HG02798 (cell line): ENCODE measurements around the gene TSPAN2.

Source experiments
- ATAC-seq: cut with Tn5 transposase; IDR thresholded peaks from one replicate; pipeline ENCODE4 v1.9.1; 2021; ENCODE audit warnings: mild to moderate bottlenecking; ENCODE audit not compliant: unreplicated experiment, poor library complexity

TSPAN2 gene

DNA sequence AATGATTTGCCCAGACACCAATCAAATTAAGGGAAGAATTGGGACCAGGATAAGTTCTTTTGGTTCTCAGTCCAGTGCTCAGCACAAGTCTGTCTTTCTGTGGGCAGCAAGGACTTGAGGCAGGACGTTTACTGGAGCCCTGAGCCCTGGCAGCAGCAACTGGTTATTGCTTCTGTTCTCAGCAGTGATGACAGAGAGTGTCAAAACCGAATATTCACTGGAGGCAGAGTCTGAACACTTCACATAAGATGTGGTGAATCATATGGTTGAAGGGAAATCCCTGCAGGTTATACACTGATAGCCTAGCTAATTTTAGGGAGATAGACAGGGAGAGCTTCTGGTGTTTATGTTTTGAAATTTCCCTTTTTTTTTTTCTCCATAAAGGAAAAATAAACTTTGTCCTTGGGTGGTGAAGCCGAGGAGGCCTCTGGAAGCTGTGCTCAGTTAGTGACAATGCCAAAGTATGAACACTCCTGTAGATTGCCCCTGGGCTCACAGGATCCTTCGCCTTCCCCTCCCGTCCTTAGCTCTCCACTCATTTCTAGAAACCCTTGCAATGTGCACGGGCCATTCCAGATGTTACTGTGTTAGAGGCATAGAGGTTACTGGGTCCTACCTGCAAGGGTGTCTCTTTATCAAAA lies 26.3 kb upstream of the TSPAN2 start:
- ATAC-seq, result no peak

- ATAC-seq, result no peak
Observed at GRCh38 chr1:115114308-115114707, 25.0 kb upstream of the TSPAN2 start.

GRCh38 chr1:115113766-115114165 lies 24.5 kb upstream of the TSPAN2 start:
- ATAC-seq, result no peak

DNA sequence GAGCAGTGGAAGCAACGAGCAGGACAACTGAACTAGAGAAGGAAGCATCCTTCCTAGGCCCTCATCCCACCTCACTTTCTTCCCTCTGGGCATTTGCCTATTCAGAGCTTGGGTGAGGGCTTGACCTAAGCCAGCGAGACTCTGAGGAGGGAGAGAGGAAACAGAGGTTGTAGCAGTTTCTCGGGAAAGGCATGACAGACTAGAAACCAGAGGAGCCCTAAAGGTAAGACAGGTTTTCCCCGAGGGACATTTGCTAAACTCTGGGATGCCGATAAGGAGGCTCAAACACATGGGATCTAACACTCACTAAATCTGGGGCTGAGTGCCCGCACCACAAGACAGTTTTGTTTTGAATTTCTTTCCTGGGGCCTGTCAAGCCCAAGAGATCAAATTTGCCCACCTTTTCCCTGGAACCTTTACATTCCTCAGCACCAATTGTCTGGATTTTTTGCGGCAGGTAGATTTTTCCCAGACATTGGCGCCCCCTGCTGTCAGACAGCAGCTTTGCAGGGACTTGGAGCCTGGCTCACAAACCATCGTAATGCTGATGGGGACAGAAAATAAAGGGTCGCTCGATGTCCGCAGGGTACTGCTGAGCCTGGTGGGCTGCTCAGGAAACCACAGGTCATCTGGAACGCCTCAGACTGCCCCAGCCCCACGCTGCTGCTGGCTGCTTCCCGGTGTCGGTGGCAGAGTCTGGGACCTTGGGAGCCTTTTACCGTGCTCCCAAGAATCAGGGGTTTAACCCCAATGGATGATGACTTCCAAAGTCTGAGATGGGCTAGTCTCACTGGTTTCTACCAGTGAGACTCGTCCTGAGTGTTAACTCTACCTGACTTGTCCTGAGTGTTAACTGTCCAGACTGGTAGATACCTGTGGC lies 23.4 kb upstream of the TSPAN2 start:
- peak; percentile 38 for ATAC-seq

- no peak for ATAC-seq
Observed at GRCh38 chr1:115107516-115108260, 18.4 kb upstream of the TSPAN2 start.

DNA sequence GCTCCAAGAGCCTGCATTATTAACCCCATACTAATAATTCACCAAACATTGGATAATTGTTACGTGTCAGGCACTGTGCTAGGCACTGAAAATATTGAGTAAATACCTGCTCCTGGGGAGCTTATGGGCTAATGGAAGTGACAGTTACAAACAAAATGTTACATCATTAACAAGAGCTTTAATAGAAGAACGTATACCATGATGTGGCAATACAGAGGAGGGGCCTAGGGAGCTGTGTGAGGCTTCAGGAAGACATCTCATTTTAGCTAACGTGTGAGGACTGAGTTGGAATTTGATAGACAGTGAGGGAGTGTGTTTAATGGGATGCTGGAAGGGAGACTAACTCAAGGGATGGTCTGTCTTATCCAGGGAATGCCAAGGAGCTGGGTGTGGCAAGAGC lies 16.5 kb upstream of the TSPAN2 start:
- no peak for ATAC-seq

DNA sequence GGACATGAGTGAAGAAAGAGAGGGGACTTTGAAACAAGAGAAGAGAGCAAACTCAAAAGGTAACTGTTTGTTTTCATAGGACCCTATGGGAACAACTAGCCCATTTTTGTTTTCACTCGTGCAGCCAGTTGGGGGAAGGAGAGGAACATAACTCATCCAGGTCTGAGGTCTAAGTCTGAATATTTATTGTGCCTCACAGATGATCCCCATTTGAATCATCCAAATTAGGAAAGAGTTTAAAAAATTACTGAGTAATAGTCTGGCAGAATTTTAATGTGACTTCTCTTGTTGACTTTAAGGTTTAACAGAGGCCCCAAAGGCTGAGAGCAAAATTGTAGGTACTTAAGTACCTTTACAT lies 10.4 kb upstream of the TSPAN2 start:
- ATAC-seq, result no peak

GRCh38 chr1:115098979-115099692 lies 9.8 kb upstream of the TSPAN2 start:
- peak; percentile 92 for ATAC-seq

- no peak for ATAC-seq
Observed at GRCh38 chr1:115092175-115092574, 2.9 kb upstream of the TSPAN2 start.

DNA sequence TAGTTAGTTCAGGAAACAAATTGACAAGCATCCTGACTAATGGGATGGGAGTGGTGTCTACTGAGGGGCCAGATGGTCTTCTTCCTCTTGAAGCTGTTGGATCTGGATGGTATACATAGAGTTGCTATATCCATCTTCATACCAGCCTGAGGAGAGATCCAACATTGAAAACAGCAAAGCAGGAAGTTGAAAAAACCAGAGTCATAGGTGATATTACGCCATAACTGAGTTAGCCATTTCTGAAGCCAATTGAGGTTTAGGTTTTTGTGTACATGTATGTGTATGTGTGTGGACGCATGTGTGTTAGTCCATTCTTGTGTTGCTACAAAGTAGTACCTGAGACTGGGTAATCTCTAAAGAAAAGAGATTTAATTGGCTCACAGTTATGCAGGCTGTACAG lies 2.3 kb upstream of the TSPAN2 start:
- no peak for ATAC-seq

GRCh38 chr1:115090956-115091355 lies 1.7 kb upstream of the TSPAN2 start:
- ATAC-seq, result no peak

- ATAC-seq, result no peak
Observed at GRCh38 chr1:115090540-115090939, 1.2 kb upstream of the TSPAN2 start.

- ATAC-seq, result no peak
Observed at GRCh38 chr1:115090186-115090490, 835 bp upstream of the TSPAN2 start.

DNA sequence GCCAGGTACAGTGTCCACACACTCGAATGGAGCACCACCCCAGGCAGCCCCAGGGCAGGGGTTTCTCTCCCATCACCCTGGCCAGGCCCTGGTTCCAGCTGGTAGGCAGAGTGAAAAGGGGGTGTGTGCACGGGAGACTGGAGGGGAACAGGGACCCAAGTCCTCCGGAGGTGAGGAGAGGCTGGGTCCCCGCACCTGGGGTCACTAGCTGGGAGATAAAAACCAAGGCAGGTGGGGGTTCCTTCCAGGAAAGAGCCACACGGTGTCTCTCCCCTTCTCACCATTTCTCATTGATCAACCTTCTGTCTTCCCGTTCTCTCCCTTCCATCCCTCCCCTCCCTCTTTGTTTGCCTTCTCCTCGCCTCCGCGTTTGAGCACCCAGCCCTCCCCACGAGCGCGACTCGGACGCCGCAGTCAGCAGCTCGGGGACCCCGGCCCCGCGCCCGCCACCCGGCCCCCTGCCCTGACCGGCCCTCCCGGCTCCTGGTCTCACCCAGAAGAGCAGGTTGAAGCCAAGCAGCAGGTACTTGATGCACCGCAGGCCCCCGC lies 358 bp downstream of the TSPAN2 start:
- ATAC-seq, result no peak

DNA sequence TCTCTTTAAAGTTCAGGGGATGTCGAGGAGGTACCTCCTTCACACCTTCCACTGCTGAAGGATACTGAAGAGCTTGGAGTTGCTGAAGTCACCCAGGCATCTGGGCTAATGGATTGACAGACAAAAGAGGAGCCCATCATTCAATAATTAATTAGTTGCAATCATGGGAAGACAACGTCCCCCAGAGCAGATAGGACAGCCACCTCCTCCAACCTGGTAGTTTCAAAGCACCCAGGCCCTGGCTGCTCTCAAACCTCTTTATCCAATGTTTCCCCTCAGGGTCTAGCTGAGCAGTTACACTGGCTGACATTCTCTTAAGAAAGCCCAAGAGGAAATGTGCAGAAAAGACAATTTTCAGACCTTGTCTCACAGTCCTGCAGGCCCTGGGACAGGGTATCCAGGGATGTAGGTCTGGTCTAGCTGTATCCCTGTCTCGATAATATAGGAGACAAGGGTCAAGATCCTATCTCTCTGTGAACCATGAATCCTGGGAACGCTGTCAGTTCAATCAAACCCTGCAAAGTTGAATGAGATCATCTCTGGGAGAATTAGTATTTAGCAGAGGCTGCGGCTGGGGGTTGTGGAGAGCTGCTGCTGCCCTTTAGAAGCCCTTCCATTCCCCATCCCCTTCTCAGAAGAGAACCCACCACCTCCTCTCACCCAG lies 1.1 kb downstream of the TSPAN2 start:
- no peak for ATAC-seq

DNA sequence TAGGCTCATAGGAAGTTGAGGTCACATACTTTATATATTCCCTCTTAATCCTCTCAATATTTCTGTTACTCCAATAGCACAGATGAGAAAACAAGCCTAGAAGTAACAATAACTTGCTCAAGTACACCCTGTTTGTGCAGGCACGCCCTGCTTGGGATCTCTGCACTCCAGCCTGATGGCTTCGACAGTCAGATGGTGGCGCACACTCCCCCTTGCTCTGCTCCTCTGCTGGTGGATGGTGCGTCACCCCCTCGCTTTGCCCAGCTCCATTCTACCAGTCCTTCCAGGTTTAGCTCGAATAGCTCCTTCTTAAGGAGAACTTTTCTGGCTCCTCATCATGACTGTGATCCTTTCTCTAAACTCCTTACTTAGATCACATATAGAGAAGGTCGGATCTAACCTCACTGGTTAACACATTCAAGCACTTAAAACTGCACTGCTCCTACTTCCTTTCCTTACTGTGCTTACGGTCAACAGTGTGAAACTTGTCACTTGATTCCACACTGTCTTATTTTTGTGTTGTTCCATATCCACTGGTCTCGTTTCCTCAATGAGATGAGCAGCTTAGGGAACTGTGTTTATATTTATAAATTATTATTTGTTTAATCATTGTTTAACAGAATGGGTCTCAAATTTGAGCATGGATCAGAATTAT lies 3.0 kb downstream of the TSPAN2 start:
- no peak for ATAC-seq

- ATAC-seq, result no peak
Observed at GRCh38 chr1:115084902-115085511, 4.3 kb downstream of the TSPAN2 start.

DNA sequence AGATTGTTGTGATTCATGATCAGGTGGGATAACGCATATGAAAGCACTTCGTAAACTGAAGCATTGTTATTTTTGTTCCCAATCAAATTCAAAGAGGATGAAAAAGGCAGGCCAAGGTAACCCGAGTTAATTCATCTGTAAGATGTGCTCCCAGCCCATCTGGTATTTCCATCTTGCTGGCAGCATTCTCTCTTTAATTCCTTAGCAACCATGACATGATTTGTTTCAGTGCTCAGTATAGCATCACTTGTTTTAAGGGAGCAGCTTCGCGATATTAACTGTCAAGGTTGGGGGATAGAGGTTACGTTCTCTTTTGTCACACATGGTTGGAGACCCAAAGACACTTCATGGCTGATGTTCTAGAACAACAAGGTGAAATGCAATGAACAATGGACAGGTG lies 6.4 kb downstream of the TSPAN2 start:
- ATAC-seq, result no peak

DNA sequence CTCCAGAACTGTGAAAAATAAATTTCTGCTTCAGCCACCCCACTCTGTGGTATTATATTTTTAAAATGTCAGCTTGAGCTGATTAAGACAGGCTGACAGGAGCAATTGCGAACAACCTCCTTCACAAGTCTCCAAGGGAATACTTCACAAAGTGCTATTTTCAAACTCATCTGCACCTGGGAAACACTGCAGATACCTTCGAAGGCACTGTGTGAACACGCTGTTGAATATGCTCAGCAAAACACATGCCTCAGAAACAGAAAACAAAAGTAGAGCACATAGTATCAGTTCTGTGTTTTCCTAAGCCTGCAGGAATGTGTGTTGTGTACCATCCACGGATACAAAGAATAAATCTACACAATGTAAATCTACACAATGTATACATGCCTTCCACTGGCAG lies 10.6 kb downstream of the TSPAN2 start:
- ATAC-seq, result no peak
